PC-9 (cell line): ENCODE data around the gene IL3RA. TPM values are rescaled to one million over a fixed set of nuclear protein-coding genes. Genes with fewer than 3 reads are reported as not detected.

Source experiments
- BruUV-seq: library from RNA; stranded (reverse); fragments of 400-500 nt; replicated peaks from 2 replicates; lab custom pipeline; 2021; lab: Mats Ljungman, UMichigan
- CTCF ChIA-PET: fragments of 300-600 bp; sonication (Branson Sonifier 250); formaldehyde crosslinking; loops from one replicate; lab custom pipeline; 2022; ENCODE audit warnings: antibody characterized with exemption; lab: Charles Lee
- POLR2A ChIA-PET: fragments of 300-600 bp; sonication (Branson Sonifier 250); formaldehyde crosslinking; loops from one replicate; lab custom pipeline; 2022; ENCODE audit warnings: antibody characterized with exemption; ENCODE audit not compliant: unreplicated experiment; lab: Charles Lee
- DNase-seq, 2 experiments: peaks; one replicate each; pipeline versions ENCODE4 v3.0.0 to v3.0.0-alpha.2; 2015 to 2022; ENCODE audit warnings: mixed read lengths in 1 of 2
- H2AFZ ChIP-seq: fragments of 200-600 bp; sonication (generic); 2 replicates; pipeline ENCODE4 v1.8.1; 2017; ENCODE audit warnings: antibody characterized with exemption
- H3F3A ChIP-seq: fragments of 200-600 bp; sonication (generic); 2 replicates; pipeline ENCODE4 v1.8.1; 2017; ENCODE audit warnings: antibody characterized with exemption, mild to moderate bottlenecking, low read depth; ENCODE audit not compliant: insufficient read depth
- H3K27ac ChIP-seq: fragments of 200-600 bp; sonication (generic); 2 replicates; pipeline ENCODE4 v1.6.1; 2016; ENCODE audit warnings: mixed run types
- H3K27me3 ChIP-seq: fragments of 200-600 bp; sonication (generic); 2 replicates; pipeline ENCODE4 v1.6.1; 2016; ENCODE audit warnings: low read depth, mixed run types; ENCODE audit not compliant: insufficient read depth
- H3K36me3 ChIP-seq: fragments of 200-600 bp; sonication (generic); 2 replicates; pipeline ENCODE4 v1.6.1; 2016; ENCODE audit warnings: low read depth, mixed run types
- H3K4me1 ChIP-seq: fragments of 200-600 bp; sonication (generic); replicated peaks from 2 replicates; pipeline ENCODE4 v1.6.1; 2016; ENCODE audit warnings: mixed run types; ENCODE audit not compliant: insufficient read depth
- H3K4me2 ChIP-seq: fragments of 200-600 bp; sonication (generic); 2 replicates; pipeline ENCODE4 v1.6.1; 2017; ENCODE audit warnings: mixed run types
- H3K4me3 ChIP-seq: fragments of 200-600 bp; sonication (generic); 2 replicates; pipeline ENCODE4 v1.6.1; 2016; ENCODE audit warnings: mixed run types
- H3K79me2 ChIP-seq: fragments of 200-600 bp; sonication (generic); 2 replicates; pipeline ENCODE4 v1.6.1; 2017; ENCODE audit warnings: low read depth, mixed run types
- H3K9me2 ChIP-seq: fragments of 200-600 bp; sonication (generic); 2 replicates; pipeline ENCODE4 v1.8.1; 2017; ENCODE audit warnings: mild to moderate bottlenecking; ENCODE audit not compliant: insufficient read depth
- H3K9me3 ChIP-seq: fragments of 200-600 bp; sonication (generic); 2 replicates; pipeline ENCODE4 v1.8.1; 2016; ENCODE audit warnings: low read depth; ENCODE audit not compliant: insufficient read depth
- H4K20me1 ChIP-seq: fragments of 200-600 bp; sonication (generic); 2 replicates; pipeline ENCODE4 v1.8.1; 2017; ENCODE audit not compliant: insufficient read depth
- CTCF ChIP-seq: fragments of 200-600 bp; sonication (generic); conservative IDR thresholded peaks from 2 replicates; pipeline ENCODE4 v1.6.1; 2017; ENCODE audit warnings: mixed run types, antibody characterized with exemption, mild to moderate bottlenecking, moderate library complexity
- EZH2 ChIP-seq: fragments of 200-600 bp; sonication (generic); IDR thresholded peaks from 2 replicates; pipeline ENCODE4 v1.8.0; 2017; ENCODE audit warnings: antibody characterized with exemption, low read depth
- intact Hi-C: fragments of 100-400 bp; cut with micrococcal nuclease; formaldehyde crosslinking; loops from one replicate; pipeline ENCODE4 v1.10.0; 2022; ENCODE audit not compliant: unreplicated experiment
- total RNA-seq: library from RNA; stranded (reverse); gene quantifications from 2 replicates; pipeline ENCODE4 v1.2.3, GENCODE V29; 2021

The IL3RA gene
- total RNA-seq, 1 experiment from 2014 or later = not detected

- Histone ChIP-seq H3K4me1 (no peaks in the 10 kb centered on the region), H3K4me2 (no peak overlapping the region), H3K4me3 (no peak overlapping the region), H3K27ac (no peak overlapping the region), H3K36me3 (no peaks in the 10 kb centered on the region), H3K79me2 (no peaks in the 10 kb centered on the region), H2AFZ (no peak overlapping the region), H3F3A (peaks cover 9% of the 10 kb centered on the region; the same call in 1 of the 2 replicates), H4K20me1 (no peaks in the 10 kb centered on the region), H3K9me2 (no peaks in the 10 kb centered on the region), H3K27me3 (no peaks in the 10 kb centered on the region), H3K9me3 (no peaks in the 10 kb centered on the region; the same call in 1 of the 2 replicates)
- no TSS peak for BruUV-seq
- TF ChIP-seq EZH2 = no peak
- TF ChIP-seq CTCF = no peak
- ChIA-PET CTCF (no interaction called here), POLR2A (no interaction called here)
- intact Hi-C loops = no loop called here
- DNase-seq = no peak
Observed at GRCh38 chrX:1351981-1352714, 15.6 kb downstream of the IL3RA start.

- no peak for DNase-seq
- Histone ChIP-seq H3K4me3 (no peak overlapping the region), H3K27ac (no peak overlapping the region), H2AFZ (no peak overlapping the region), H3F3A (peaks cover 9% of the 10 kb centered on the region; the same call in 1 of the 2 replicates), H3K9me2 (no peaks in the 10 kb centered on the region), H3K36me3 (no peaks in the 10 kb centered on the region), H3K27me3 (no peaks in the 10 kb centered on the region), H3K79me2 (no peaks in the 10 kb centered on the region), H3K4me1 (no peaks in the 10 kb centered on the region), H3K9me3 (peaks cover 3% of the 10 kb centered on the region; the same call in 1 of the 2 replicates), H4K20me1 (no peaks in the 10 kb centered on the region), H3K4me2 (no peak overlapping the region)
- TF ChIP-seq EZH2 (no peak), CTCF (no peak)
- intact Hi-C loops = no loop called here
- ChIA-PET CTCF (no interaction called here), POLR2A (no interaction called here)
- BruUV-seq = no TSS peak
Observed at GRCh38 chrX:1354036-1355019, 17.7 kb downstream of the IL3RA start.

GRCh38 chrX:1355131-1356046, 18.8 kb downstream of the IL3RA start:
- H2AFZ ChIP-seq = no peak overlapping the region
- H3K27me3 ChIP-seq = peaks cover 2% of the 10 kb centered on the region; the same call in 1 of the 2 replicates
- no peaks in the 10 kb centered on the region for H3K36me3 ChIP-seq
- intact Hi-C loops = no loop called here
- no peak for DNase-seq
- no peaks in the 10 kb centered on the region for H3K4me1 ChIP-seq
- no peak overlapping the region for H3K4me2 ChIP-seq
- no peaks in the 10 kb centered on the region for H4K20me1 ChIP-seq
- H3F3A ChIP-seq = peaks cover 9% of the 10 kb centered on the region; the same call in 1 of the 2 replicates
- peaks cover 3% of the 10 kb centered on the region; the same call in 1 of the 2 replicates for H3K9me3 ChIP-seq
- H3K27ac ChIP-seq = no peak overlapping the region
- POLR2A ChIA-PET = no interaction called here
- no TSS peak for BruUV-seq
- CTCF ChIA-PET = no interaction called here
- no peaks in the 10 kb centered on the region for H3K9me2 ChIP-seq
- no peak overlapping the region for H3K4me3 ChIP-seq
- H3K79me2 ChIP-seq = no peaks in the 10 kb centered on the region
- TF ChIP-seq EZH2 (no peak), CTCF (no peak)
